GM13976 (cell line): Measurements from ENCODE around the gene FOXL3.
A peak's percentile ranks its signal among the peaks of the same experiment; 100 is the strongest.

ENCODE experiments used
- DNase-seq: peaks from one replicate; pipeline ENCODE4 v3.0.0; 2012; ENCODE audit warnings: low spot score
- in situ Hi-C: fragments of 300-500 bp; cut with MboI; formaldehyde crosslinking; loops from one replicate; pipeline ENCODE4 v1.12.0; 2022; ENCODE audit warnings: low sequenced_read_pairs, mixed read lengths, inconsistent platforms; ENCODE audit not compliant: unreplicated experiment
- TF ChIP-seq, protein P1 (sequence below): IDR thresholded peaks from 2 replicates; pipeline ENCODE4 v1.5.1; 2012; ENCODE audit warnings: borderline replicate concordance, mild to moderate bottlenecking; ENCODE audit not compliant: insufficient read depth; ENCODE audit errors: extremely low read depth, missing control alignments, control extremely low read depth

Gene FOXL3

DNA sequence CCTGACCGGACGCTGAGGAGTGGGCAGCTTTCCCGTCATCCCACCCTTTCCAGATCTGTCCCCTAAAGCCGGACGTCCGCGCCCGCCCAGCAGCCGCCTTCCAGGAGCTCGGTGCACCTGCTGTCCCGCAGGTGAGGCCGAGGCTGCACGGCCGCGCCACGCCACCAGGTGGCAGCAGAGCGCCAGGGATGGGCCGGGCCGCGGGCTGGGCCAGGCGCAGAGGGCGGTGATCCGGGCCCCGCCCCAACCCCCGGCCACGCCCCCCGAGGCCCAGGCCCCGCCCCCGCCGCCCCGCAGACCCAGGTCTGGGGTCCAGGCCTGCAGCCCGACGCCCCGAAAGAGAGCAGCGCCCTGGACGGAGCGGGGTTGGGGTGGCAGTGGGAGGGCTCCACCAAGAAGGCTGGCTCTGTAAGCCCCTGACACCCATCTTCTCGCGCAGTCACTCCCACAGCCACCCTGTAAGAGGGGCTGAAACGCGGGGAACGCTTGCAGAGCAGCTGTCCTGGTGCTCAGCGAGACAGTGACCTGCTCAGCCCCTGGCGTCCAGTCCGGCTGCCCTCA lies 32.2 kb downstream of the FOXL3 start:
- TF ChIP-seq, protein P1, sequence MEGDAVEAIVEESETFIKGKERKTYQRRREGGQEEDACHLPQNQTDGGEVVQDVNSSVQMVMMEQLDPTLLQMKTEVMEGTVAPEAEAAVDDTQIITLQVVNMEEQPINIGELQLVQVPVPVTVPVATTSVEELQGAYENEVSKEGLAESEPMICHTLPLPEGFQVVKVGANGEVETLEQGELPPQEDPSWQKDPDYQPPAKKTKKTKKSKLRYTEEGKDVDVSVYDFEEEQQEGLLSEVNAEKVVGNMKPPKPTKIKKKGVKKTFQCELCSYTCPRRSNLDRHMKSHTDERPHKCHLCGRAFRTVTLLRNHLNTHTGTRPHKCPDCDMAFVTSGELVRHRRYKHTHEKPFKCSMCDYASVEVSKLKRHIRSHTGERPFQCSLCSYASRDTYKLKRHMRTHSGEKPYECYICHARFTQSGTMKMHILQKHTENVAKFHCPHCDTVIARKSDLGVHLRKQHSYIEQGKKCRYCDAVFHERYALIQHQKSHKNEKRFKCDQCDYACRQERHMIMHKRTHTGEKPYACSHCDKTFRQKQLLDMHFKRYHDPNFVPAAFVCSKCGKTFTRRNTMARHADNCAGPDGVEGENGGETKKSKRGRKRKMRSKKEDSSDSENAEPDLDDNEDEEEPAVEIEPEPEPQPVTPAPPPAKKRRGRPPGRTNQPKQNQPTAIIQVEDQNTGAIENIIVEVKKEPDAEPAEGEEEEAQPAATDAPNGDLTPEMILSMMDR, result peak; percentile 100
- in situ Hi-C loops, result loop anchor here (5.0 kb wide), 1 partner anchor 455 kb away; no protein-coding TSS in a partner anchor
- peak; percentile 96 for DNase-seq

DNA sequence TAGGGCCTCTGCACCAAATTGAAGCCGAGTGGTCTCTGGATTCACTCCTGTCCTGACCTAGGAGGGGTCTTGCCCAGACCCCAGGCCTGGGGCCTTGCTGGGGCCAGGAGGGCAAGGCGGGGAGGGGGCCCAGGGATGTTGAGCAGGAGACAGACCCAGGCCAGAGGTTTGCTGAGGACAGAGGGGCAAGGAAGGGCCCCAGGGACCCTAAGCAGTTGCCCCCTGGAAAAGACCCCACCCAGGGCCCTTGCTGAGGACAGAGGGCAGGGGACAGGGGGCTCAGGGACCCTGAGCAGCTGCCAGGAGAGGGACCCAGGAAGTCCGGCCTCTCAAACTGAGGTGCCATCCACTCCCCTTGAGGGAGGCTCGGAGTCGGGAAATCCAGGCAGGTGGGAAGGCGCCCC lies 32.7 kb downstream of the FOXL3 start:
- no peak for DNase-seq
- TF ChIP-seq, protein P1, result no peak
- in situ Hi-C loops, result loop anchor here (5.0 kb wide), 1 partner anchor 455 kb away; no protein-coding TSS in a partner anchor

DNA sequence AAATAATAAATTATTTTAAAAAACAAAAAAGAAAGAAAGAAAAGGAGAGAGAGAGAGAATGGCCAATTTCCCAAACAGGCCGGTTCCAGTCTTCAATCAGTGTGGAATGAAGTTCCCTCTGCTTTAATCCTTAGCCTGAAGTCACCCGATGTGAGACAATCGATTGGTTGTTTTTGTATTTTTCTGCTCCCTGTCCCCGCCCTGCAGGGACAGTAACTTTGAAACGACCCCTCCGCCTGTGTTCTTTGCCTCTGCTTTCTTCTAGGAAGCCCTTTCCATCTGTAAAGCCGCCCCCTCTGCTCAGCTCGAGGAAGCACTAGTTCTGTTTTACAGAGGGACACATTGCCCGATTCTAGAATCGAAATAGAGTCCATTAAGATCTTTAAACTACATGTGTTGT lies 33.4 kb downstream of the FOXL3 start:
- in situ Hi-C loops, result loop anchor here (5.0 kb wide), 1 partner anchor 454 kb away; no protein-coding TSS in a partner anchor
- no peak for DNase-seq
- TF ChIP-seq, protein P1, result no peak

DNA sequence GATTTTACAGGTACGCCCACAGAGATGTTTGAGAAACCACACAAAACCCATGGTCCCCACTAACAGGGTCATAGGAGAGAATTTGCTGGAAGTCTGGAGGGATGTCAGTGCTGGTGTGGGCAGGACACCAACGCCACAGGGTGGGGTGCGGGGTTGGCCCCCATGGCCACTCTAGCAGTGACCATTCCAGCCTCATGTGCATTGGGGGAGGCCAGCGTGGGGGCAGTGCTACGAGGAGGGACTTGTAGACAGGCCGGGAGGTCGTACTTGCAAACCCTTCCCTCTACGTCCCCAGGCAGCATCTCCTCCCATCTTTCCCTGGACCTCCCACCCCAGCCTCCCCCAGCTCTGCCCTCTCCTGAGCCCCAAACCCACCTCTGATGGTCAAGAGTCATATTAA lies 34.0 kb downstream of the FOXL3 start:
- in situ Hi-C loops, result loop anchor here (5.0 kb wide), 1 partner anchor 453 kb away; no protein-coding TSS in a partner anchor

DNA sequence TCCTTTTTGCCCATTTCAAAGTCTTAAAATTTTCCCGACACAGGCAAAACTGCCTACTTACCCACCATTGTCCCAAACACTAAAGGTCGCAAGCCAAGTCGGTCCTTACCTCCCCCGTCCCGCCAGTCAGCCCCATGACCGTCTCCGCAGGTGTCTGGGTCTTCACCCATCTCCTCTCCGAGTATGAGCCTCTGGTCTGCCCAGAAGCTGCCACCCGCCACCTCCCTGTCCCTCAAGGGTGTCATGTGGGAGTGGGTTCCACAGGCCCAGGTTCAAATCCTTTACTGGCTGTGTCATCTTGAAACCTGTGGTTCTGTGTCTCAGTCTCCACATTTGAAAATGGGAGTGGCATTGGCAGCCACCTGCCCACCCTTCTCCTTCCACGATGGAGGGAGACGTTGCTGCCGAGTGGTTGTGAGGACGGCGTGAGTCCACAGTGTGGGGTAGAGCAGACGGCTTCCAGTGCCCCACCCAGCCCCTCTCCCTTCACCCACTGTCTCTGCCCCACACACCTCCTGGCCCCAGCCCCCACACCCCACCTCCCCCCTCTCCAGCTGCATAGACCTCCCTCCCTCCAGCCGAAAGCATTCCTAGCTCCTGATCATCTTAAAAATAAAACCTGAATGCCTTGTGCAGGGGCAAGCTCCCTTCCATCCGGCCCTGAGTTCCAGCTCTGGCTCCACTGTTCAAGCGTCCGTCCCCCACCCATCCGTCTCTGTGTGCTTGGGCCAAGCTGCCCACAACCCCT lies 35.3 kb downstream of the FOXL3 start:
- DNase-seq, result no peak
- in situ Hi-C loops, result no loop called here
- TF ChIP-seq, protein P1, result no peak

More for the DNA sequence above, 34.0 kb downstream of the FOXL3 start:
- TF ChIP-seq, protein P1, result no peak
- no peak for DNase-seq

DNA sequence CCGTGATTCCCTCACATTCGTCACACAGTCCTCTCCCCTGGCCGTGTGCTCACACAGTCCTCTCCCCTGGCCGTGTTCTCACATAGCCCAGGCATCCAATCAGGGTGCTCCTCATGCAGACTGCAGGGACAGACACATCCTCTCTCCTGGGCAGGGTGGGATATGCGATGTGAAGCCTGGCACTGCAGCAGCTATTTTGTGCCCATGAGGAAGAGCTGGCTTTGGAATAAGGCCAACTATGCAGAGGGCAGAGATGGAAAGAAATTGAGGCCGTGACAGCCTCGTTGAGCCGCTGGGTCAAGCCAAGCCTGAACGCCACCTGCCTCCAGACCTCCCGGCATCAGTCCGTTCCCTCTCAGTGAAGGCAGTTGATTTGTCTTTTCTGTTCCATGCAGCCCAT lies 35.8 kb downstream of the FOXL3 start:
- TF ChIP-seq, protein P1, result no peak
- in situ Hi-C loops, result no loop called here

More for the DNA sequence above, 35.8 kb downstream of the FOXL3 start:
- no peak for DNase-seq
